ENCODE results near the gene ATP6V1B1.

- no peak for TF ChIP-seq CTCF (IDR thresholded peaks at IDR 0.05)
- no peak for TF ChIP-seq POLR2A (IDR thresholded peaks at IDR 0.05)
Measured at GRCh38 chr2:70903641-70904340, 31.9 kb upstream of the ATP6V1B1 start.
